Glomerular visceral epithelial cell (primary cell): ENCODE measurements around the gene DYNLL1.
"Not testable (repeated sequence)": the region's sequence is repeated elsewhere in the genome, so short reads cannot be mapped to it uniquely, and the experiment has no call there.

Experiments
- DNase-seq: peaks from one replicate; pipeline ENCODE4 v3.0.0-alpha.2; 2016; ENCODE audit errors: extremely low spot score

Gene DYNLL1

DNA sequence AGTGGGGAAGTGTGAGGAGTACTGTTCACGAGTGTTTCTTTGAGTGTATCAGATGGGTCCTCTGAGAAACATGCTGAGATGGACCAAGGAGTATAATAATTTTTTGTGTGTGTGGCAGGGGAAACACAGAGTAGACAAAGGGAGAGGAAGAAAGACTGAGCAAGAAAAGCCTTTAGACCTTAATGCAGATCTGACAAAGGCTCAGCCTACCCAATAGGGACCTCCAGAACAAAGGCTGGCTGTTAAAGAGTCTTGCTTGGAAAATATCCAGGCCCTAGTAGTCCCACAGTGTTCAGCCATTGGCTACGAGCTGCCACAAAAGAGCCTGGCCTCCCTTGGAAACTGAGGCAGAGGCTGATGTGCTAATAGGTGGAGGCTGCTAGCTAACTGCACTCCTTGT, 19.6 kb downstream of the DYNLL1 start:
- no peak for DNase-seq

- not testable (repeated sequence) for DNase-seq
Measured at GRCh38 chr12:120519324-120519723, 23.4 kb downstream of the DYNLL1 start.

DNA sequence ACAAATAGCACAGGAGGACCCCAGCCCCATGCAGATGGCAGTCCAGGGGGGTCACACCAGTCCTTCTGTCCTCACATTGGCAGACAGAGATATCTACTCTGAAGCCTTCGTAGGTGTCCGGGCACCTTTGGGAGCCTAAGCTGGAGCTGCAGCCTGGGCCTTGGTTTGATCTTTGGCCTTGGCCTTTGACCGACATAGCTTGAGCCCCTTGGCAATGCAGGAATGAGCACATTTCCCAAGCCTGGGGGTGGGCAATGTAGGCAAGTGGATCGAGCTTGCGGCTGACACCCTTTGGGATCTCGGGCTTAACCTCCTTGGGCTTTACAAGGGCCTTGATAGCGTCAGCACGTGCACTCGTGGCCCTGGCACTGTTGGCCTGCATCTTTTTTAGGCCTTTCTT, 26.7 kb downstream of the DYNLL1 start:
- no peak for DNase-seq

DNA sequence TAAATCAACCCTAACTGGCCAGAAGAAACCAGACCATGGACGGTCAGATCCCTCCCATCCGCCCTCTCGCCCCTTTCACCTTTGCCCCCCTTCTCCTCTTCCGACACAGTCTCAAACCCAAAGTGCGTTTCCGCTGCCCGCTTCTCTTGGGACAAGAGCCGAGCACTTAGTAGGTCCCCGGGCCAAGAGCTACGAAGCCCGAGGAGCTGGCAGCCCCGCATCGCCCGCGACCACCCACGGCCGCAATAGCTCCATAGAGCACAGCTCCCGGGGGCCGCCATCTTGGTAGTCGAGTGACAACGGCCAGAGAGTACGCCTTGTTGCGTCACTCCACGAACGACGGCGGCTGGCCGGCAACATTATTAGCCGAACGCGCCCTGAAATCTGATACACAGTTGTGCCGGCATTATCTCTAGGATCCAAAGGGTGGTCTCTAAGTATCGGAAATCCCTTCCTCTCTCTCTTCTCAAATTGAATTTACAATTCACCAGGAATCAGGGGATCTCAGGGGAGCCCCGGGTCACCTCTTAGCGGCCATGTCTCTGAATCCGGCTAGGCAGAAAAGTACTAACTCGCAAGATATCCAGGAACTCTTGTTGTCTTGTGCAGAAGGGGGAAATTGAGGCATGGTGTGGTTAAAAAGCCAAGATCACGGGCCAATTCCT, 33.1 kb downstream of the DYNLL1 start, which contains the start of gene COQ5:
TSS of gene COQ5 (minus strand) at position 298 of the 665 bp plus-strand sequence. CDS start at position 281, 17 bp downstream.
- DNase-seq: peak; percentile 74

- no peak for DNase-seq
Measured at GRCh38 chr12:120529641-120530417, 33.9 kb downstream of the DYNLL1 start.

DNA sequence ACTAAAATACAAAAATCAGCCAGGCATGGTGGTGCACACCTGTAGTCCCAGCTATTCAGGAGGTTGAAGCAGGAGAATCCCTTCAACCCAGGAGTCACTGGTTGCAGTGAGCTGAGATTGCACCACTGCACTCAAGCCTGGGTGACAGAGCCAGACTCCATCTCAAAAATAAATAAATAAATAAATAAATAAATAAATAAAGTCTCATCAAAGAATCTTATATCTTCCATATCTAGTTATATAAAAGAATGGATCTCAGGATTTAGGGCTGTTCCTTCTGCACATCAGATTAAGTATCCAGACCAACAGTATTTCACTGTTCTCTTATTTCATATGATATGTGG, 34.5 kb downstream of the DYNLL1 start:
- DNase-seq: not testable (repeated sequence)

DNA sequence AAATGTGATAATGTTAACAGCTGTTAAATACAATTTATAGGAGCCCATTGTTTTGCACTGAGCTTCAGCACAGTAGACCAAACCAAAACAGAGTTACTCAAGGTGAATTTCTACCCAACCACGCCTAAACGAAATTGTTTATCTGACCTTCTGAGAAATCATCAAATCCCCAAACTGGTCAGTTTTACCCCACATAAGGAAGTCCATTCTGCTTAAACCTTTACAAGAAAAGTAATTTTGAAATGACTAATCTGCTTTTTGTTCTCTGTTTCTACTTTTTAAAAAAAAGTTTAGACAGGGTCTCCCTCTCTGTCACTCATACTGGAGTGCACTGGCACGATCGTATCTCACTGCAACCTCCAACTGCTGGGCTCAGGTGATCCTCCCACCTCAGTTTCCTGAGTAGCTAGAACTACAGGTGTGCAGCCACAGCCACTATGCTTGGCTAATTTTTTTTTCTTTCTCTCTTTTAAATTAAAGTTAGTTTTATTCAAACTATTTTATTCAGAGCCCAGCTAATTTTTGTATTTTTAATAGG, 36.9 kb downstream of the DYNLL1 start:
- no peak for DNase-seq

GRCh38 chr12:120534203-120534702, 38.3 kb downstream of the DYNLL1 start, which contains the start of gene RNF10:
TSS of gene RNF10 (plus strand) at chr12:120534356. CDS start at chr12:120534812, 456 bp downstream.
- DNase-seq: peak; percentile 78

DNA sequence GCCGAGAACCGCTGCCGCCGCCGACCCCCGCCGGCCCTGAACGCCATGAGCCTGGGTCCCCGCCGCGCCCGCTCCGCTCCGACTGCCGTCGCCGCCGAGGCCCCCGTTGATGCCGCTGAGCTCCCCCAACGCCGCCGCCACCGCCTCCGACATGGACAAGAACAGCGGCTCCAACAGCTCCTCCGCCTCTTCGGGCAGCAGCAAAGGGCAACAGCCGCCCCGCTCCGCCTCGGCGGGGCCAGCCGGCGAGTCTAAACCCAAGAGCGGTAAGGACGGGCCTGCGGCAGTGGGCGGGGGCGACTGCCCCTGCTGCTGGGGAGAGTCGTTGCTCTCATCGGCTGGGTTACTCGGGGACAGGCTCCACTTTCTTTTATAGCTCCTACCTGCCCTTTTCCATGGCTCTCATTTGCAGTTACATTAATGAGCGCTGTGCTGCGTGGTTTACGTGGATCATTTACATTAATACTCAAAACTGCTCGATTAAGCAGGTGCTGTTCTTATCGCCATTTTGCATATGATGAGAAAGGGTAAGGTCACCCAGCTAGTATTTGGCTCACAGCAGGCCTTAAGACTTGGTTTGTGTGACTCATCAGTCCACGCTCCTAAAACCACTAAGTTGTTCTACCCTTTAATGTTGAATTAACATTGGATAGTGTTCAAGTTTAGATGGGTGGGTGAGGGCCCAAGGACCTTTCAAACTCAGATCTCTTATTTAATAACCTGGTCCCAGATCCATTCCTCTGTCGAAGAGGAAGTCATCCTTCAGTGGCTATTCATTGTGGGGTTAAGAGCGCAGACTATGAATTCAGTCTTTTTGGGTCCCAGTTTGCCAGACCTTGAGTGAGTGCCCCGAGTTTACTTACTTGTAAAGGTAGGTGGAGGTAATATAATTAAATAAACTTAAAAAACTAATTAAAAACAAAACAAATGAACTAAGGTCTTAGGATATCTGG, 39.1 kb downstream of the DYNLL1 start:
- peak; percentile 58 for DNase-seq

DNA sequence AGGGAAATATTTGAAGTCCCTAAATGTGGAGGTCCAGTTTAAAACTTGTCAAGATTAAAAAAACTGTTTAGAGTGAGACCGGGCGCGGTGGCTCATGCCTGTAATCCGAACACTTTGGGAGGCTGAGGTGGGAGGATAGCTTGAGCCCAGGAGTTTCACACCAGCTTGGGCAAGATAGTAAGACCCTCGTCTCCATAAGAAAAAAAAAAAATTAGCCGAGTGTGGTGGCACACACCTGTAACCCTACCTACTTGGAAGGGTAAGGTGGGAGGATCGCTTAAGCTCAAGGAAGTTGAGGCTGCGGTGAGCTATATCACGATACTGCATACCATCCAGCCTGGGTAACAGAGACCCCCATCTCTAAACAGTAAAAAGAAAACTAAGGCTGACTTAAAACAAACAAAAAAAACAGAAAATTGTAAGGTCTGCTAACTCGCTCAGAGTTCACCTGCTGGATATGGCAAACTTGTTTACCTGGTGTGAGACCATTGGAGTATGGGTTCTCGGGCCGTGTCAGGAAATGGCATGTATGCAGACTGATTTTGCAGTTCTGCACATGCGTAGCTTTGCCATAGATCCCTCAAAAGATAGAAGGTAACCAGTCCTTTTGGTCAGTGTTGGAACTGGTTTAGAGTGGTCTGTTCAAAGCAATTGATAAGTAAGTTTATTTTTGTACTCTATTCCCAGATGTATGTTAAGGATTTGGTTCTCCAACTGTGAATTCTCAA, 40.3 kb downstream of the DYNLL1 start:
- DNase-seq: no peak

- DNase-seq: no peak
Measured at GRCh38 chr12:120537856-120538220, 41.9 kb downstream of the DYNLL1 start.

GRCh38 chr12:120538281-120539156, 42.6 kb downstream of the DYNLL1 start:
- peak; percentile 82 for DNase-seq

DNA sequence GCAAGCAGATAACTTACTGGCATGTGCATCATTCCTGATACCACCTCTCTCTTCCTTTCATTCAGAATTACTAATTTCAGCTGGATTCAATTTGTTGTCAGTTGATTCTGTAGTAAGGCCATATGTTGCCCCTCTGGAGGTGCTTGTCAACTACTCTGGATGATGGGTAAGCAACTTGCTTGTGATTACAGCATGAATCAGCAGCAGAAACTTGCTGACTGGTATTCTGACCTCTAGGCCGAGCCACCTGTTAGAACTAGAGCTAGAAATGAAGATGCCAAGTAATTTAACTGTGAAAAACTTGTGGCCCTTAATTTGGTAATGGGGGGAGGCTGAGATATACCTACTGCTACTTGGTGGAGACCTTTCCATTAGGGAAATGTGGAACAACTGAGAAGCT, 43.4 kb downstream of the DYNLL1 start:
- no peak for DNase-seq

DNA sequence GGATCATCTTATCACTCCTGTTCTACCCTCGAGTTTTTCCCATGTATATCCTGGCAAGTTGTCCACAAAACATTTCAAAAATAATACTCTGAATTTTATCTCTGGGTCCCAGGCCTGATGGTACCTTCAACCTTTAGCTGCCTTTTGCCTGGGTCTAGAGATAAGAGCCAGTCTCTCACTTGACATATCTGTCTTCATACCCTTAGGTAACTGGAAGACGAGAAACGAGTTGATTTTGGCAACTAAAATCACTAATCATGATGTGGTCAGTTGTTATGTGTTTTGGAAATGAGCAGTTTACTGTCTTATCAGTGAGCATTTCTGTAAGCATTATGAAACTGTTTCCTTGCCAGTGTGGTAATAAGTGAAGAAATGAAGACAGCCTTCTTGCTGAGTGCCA, 44.5 kb downstream of the DYNLL1 start:
- no peak for DNase-seq

DNA sequence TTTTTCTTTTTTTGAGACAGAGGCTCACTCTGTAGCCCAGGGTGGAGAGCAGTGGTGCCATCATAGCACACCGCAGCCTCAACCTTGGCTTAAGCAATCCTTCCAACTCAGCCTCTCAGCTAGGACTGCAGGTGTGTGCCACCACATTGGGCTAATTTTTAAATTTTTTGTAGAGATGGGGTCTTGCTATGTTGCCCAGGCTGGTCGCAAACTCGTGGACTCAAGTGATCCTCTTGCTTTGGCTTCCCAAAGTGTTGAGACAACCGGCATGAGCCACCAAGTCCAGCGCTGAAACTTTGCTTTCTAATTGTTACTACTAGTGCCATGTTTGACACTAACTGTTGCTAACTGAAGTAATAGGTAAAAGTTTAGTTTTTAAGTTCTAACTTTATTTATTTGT, 46.3 kb downstream of the DYNLL1 start:
- DNase-seq: no peak

GRCh38 chr12:120544691-120545090, 48.8 kb downstream of the DYNLL1 start:
- no peak for DNase-seq

- no peak for DNase-seq
Measured at GRCh38 chr12:120546050-120546386, 50.1 kb downstream of the DYNLL1 start.
